Ovary (tissue), 9 donors: Measurements from ENCODE around the gene TAAR9. TPM values are rescaled to one million over a fixed set of nuclear protein-coding genes. Genes with fewer than 3 reads are reported as not detected.
"Not testable (repeated sequence)": the region's sequence is repeated elsewhere in the genome, so short reads cannot be mapped to it uniquely, and the experiment has no call there.

Experiments used
- DNase-seq, 5 donors: peaks; one replicate each; pipeline ENCODE4 v3.0.0-alpha.2; 2019 to 2020
- H3K27ac ChIP-seq, 2 donors: fragments of 200-600 bp; one replicate each; pipeline versions ENCODE4 v1.5.1 to v1.8.0; 2019 to 2022
- H3K27me3 ChIP-seq: fragments of 200-600 bp; one replicate; pipeline ENCODE4 v1.8.0; 2022
- H3K36me3 ChIP-seq: fragments of 200-600 bp; sonication (generic); one replicate; pipeline ENCODE4 v1.5.1; 2019
- H3K4me1 ChIP-seq: one replicate; pipeline ENCODE4 v1.8.1; 2013; ENCODE audit warnings: mild to moderate bottlenecking, moderate library complexity; ENCODE audit not compliant: insufficient read depth
- H3K4me3 ChIP-seq: fragments of 200-600 bp; sonication (generic); one replicate; pipeline ENCODE4 v1.5.1; 2017
- H3K9me3 ChIP-seq, 2 donors: fragments of 200-600 bp in 1 of 2; sonication (generic) in 1 of 2; one replicate each; pipeline versions ENCODE4 v1.5.1 to v1.8.1; 2013 to 2019; ENCODE audit warnings: mild to moderate bottlenecking in 1 of 2, moderate library complexity in 1 of 2
- CTCF ChIP-seq, 3 donors: fragments of 450-650 bp in 2 of 3; fragments of 200-600 bp in 1 of 3; IDR thresholded peaks; one replicate each; pipeline versions ENCODE4 v1.5.1 to v1.8.0; 2016 to 2022; ENCODE audit warnings: antibody characterized with exemption in 3 of 3, mild to moderate bottlenecking in 1 of 3
- EP300 ChIP-seq: sonication (generic); formaldehyde crosslinking; IDR thresholded peaks from one replicate; pipeline ENCODE4 v1.6.1; 2017; ENCODE audit warnings: antibody characterized with exemption
- POLR2A ChIP-seq: fragments of 450-650 bp; IDR thresholded peaks from one replicate; pipeline ENCODE4 v1.6.1; 2017; ENCODE audit warnings: antibody characterized with exemption, mild to moderate bottlenecking, moderate library complexity
- WGBS, 3 donors: extraction: QIAGEN DNeasy Blood & Tissue Kit in 1 of 3; methylation state at CpG; one replicate each; pipeline versions ENCODE4 v1.1.5 to v1.1.7; 2013 to 2017; 5-methylcytosine and 5-hydroxymethylcytosine counted together
- intact Hi-C, 4 donors: fragments of 100-400 bp; cut with DNase I; formaldehyde crosslinking; loops; one replicate each; pipeline versions ENCODE4 v1.11.0 to v1.15.1; 2022 to 2023
- polyA plus RNA-seq, 2 donors: library from polyadenylated mRNA; stranded (reverse); fragments of 200-250 nt in 1 of 2; fragments of 350-450 nt in 1 of 2; fragmentation: Illumina TruSeq in 1 of 2; extraction: RNeasy Lipid Tissue Mini Kit (QIAGEN cat#74804) in 1 of 2; gene quantifications; one replicate each; pipeline ENCODE4 v1.2.3, GENCODE V29; 2013 to 2014
- total RNA-seq, 7 donors: library from RNA; depleted of rRNA in 2 of 7; stranded (reverse); fragments of >200 nt in 2 of 7; fragmentation: NEBNext Ultra II Directional in 3 of 7; extraction: Animal tissue kit (Norgen Biotek cat#: 25700) in 3 of 7; gene quantifications; one replicate each; pipeline versions ENCODE4 v1.1.0 to v1.2.4, GENCODE V29; 2016 to 2023
- donor health status: DM: no; HTN: no; CAD: no; lungs with moderate emphysema.
- donor health status: DM: no; HTN: no; CAD: no.
- donor health status: Bipolar disorder and iron deficiency.
- donor health status: DM: yes; HTN: yes; CAD: no.
- donor health status: DM: no; HTN: no; CAD: no.
- donor health status: DM: yes; HTN: yes; CAD: no.

TAAR9 gene
- total and polyA plus RNA-seq, 9 donors, result not detected

DNA sequence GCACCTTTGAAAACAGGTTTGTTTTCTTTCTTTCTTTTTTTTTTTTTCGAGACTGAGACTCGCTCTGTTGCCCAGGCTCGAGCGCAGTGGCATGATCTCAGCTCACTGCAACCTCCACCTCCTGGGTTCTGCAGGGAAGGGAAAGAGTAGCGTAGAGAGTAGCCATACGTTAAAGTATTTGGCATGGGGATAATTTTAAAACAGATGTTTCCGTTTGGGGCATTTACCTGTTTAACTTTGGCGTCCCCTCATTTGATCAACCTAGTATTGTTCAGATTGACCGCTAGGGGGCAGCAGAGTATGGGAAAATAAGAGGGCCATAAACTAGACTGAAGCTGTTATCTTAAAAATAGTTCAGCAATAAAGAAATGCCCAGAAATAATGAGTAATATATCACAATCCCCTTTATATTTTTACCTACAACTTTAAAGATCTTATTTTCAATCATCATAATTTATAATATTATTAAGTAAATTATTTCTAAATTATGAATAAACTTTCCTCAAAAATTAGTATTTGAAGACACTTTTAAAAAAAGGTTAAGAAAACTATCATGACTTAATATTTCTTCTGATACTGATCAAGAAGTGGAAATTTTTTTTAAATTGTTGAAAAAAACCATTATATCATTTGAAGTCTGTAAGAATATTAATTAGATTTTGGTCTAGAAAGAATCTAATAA lies 7.6 kb upstream of the TAAR9 start:
- no peaks in the 10 kb centered on the region for H3K27me3 ChIP-seq
- intact Hi-C loops, result no loop called here
- TF ChIP-seq CTCF (IDR thresholded peaks at IDR 0.05), result peak; percentile 42 to 66 (median 52)
- TF ChIP-seq EP300, result no peak
- H3K27ac ChIP-seq, result no peak overlapping the region
- H3K4me3 ChIP-seq, result no peak overlapping the region
- no peaks in the 10 kb centered on the region for H3K36me3 ChIP-seq
- peak in 4 of 5 donors; percentile 27 to 64 (median 44) for DNase-seq
- H3K9me3 ChIP-seq, result no peaks in the 10 kb centered on the region
- no peaks in the 10 kb centered on the region for H3K4me1 ChIP-seq
- 12 to 20% (median 13%) methylated on average over 9 of the region's 9 CpGs for WGBS, 3 donors

- intact Hi-C loops, H3K27me3 ChIP-seq, H3K4me3 ChIP-seq, H3K9me3 ChIP-seq, DNase-seq, H3K36me3 ChIP-seq, H3K27ac ChIP-seq, H3K4me1 ChIP-seq: not testable (repeated sequence)
- 81 to 91% (median 89%) methylated on average over 2 of the region's 2 CpGs for WGBS, 3 donors
Observed at GRCh38 chr6:132534546-132534945, 3.5 kb upstream of the TAAR9 start.

GRCh38 chr6:132537145-132537544 lies 932 bp upstream of the TAAR9 start:
- no peaks in the 10 kb centered on the region for H3K27me3 ChIP-seq
- TF ChIP-seq POLR2A (no peak), CTCF (IDR thresholded peaks at IDR 0.05) (no peak), EP300 (no peak)
- H3K4me1 ChIP-seq, result no peaks in the 10 kb centered on the region
- no peak overlapping the region for H3K27ac ChIP-seq
- WGBS, 3 donors, result 88 to 94% (median 90%) methylated on average over 3 of the region's 3 CpGs
- H3K4me3 ChIP-seq, result no peak overlapping the region
- no peaks in the 10 kb centered on the region for H3K9me3 ChIP-seq
- H3K36me3 ChIP-seq, result no peaks in the 10 kb centered on the region
- intact Hi-C loops, result no loop called here
- no peak for DNase-seq

DNA sequence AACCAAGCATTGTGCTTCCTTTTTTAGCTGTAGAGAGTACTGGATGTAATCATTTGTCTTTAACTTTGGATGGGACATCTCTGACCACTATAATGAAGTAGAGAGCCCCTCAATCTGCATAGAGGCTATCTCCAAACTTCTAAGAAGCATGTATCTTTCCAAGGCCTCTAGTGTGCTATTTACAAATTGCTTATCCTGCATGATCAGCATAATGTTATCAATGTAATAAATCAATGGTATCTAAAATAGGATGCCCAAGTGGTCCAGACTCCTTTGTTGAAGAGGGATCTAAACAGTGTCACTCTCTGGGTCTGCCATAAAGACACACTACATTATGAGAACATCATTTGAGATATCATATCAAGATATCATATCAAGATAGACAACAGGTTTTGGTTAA lies 6.7 kb downstream of the TAAR9 start:
- no peak overlapping the region for H3K4me3 ChIP-seq
- H3K27ac ChIP-seq, result no peak overlapping the region
- no peak for DNase-seq
- H3K27me3 ChIP-seq, result no peaks in the 10 kb centered on the region
- no peaks in the 10 kb centered on the region for H3K36me3 ChIP-seq
- TF ChIP-seq POLR2A, result no peak
- TF ChIP-seq EP300, result no peak
- no peak for TF ChIP-seq CTCF (IDR thresholded peaks at IDR 0.05)
- intact Hi-C loops, result no loop called here
- H3K4me1 ChIP-seq, result no peaks in the 10 kb centered on the region
- H3K9me3 ChIP-seq, result no peaks in the 10 kb centered on the region

- Histone ChIP-seq H3K4me1 (no peaks in the 10 kb centered on the region), H3K27ac (no peak overlapping the region), H3K4me3 (no peak overlapping the region), H3K36me3 (no peaks in the 10 kb centered on the region), H3K27me3 (no peaks in the 10 kb centered on the region), H3K9me3 (no peaks in the 10 kb centered on the region)
- intact Hi-C loops, result no loop called here
- no peak for TF ChIP-seq EP300
- no peak for TF ChIP-seq CTCF (IDR thresholded peaks at IDR 0.05)
- no peak for TF ChIP-seq POLR2A
- DNase-seq, result no peak
- 77 to 82% (median 80%) methylated on average over 4 of the region's 4 CpGs for WGBS, 3 donors
Observed at GRCh38 chr6:132548746-132549463, 10.8 kb downstream of the TAAR9 start.
